ENCODE measurements around the gene SLC25A53.
"Not testable (repeated sequence)": the region's sequence is repeated elsewhere in the genome, so short reads cannot be mapped to it uniquely, and the experiment has no call there.

Gene SLC25A53

GRCh38 chrX:104130808-104131207 is 26.0 kb downstream of the SLC25A53 start:
- DNase-seq: no peak

- DNase-seq: no peak
Observed at GRCh38 chrX:104126856-104127255, 30.0 kb downstream of the SLC25A53 start.

DNA sequence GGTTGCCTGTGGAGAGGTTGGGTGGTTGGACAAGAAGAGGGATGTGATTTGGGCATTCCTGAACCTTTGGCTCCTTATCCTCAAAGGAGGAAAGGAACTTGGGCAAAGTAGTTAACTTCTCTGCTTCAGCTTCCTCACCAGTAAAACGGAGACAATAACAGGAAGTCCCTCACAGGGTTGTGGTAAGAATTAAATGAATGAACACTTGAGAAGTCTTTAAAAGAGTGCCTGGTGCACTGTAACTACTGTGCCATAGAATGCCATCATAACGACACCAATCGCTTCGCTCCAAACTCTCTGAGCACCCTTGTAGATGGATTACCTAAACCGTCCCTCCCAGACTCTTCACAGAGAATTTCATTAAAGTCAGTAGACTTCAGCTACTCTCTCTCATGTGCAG is 34.0 kb downstream of the SLC25A53 start:
- DNase-seq: no peak

DNA sequence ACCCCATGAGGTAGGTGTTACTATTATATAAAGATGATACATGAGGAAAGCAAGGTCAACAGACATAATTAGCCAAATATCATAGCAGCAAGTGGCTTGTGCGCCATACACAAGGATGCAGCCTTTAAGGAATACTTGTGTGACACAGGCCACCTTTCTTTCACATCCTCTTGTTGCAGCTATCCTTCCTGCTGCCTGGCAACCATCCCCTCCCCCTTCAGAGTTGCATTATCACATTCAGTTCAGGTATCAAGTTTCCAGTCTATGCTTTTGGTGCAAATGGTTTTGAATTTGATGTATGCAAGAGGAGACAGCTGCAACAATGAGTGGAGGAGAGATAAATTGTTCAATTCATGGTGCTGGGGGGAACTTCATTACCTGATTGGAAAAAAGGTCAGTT is 38.0 kb downstream of the SLC25A53 start:
- no peak for DNase-seq

DNA sequence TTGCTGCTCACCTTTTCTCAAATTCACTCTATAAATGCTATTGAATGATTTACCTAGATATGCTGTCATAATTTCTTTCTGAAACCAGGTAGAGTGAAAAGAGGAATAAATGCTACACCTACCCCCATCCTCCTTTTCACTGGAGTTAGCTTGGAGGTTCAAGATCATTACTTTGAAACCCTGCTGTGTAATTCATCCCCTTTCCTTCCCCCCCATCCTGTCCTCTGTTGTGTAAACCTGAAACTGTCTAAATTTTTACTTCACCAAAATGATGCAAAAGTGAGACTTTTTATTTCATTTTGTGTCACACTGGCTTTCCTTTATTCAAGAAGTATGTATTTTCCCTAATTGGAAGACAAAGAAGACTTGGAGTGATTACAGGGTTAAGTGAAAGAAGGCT is 39.0 kb downstream of the SLC25A53 start:
- no peak for DNase-seq

DNA sequence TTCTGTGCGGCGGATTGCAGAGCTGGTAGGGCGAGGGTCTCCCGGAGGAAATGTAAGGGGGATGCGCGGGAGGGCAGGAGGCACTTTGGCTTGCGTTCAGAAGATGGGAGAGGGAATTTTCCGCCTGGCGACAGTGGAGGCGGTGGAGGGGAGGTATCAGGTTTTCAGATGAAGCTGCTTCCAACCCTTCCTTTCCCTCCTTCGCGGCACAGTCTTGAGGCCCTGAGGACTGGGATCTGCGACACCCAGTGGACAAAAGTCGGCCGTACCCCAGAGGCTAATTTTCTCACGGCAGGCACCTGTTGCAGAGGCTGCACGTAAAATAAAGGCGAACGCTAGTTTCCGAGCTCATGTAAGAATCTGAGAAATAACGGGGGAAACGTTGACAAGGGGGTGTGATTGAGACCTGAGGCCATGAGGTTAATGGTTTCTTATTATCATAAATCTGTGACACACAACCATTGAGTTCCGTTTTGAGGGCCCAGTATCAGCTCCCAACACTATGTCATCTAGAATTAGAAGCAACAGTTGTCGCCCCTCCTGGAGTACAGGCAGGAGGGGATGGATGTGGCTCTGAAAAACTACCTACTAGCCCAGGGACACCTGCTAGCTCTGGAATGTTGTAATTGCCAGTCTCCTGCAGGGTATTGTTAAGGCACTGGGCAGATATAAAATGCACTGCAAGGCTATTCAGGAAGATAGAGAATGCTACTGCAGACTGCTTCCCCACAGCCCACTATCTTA is 43.4 kb downstream of the SLC25A53 start:
- peak; percentile 57 for DNase-seq

DNA sequence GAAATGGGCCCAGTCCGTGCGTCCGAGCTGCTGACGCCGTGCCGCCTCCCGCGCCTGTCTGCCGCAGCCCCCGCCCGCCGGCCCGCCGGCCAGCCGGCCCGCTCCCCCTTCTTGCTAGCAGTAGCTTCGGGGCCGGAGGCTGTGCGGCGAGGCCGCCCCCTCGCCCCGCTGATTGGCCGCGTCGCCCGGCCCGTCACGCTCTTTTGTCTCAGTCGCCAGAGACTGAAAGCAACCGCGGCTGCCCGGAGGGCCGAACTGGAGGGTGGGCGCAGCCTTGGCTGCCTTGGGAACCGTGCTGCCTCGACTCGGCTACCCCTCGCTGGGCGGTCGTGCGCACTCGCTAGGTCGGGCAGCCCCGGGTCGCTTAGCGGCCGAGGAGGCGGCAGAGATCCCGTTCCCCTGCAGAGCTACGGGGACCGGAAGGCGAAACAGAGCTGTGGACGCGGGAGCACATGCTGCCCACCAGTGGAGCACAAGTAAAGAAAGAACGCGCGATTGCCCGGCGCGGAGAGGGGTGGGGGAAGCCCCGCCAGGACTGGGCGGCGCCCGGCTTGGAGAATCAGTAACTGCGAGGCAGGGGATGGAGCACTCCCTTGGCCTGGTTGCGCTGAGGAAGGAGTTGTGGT is 44.4 kb downstream of the SLC25A53 start, which contains the start of gene ZCCHC18:
ZCCHC18 (plus strand) TSS at position 198 of the 626 bp plus-strand sequence. CDS start 1,589 bp downstream, outside the sequence.
- peak; percentile 36 for DNase-seq

- DNase-seq: not testable (repeated sequence)
Observed at GRCh38 chrX:104110491-104111240, 46.1 kb downstream of the SLC25A53 start.

- DNase-seq: no peak
Observed at GRCh38 chrX:104108955-104109354, 47.9 kb downstream of the SLC25A53 start.

DNA sequence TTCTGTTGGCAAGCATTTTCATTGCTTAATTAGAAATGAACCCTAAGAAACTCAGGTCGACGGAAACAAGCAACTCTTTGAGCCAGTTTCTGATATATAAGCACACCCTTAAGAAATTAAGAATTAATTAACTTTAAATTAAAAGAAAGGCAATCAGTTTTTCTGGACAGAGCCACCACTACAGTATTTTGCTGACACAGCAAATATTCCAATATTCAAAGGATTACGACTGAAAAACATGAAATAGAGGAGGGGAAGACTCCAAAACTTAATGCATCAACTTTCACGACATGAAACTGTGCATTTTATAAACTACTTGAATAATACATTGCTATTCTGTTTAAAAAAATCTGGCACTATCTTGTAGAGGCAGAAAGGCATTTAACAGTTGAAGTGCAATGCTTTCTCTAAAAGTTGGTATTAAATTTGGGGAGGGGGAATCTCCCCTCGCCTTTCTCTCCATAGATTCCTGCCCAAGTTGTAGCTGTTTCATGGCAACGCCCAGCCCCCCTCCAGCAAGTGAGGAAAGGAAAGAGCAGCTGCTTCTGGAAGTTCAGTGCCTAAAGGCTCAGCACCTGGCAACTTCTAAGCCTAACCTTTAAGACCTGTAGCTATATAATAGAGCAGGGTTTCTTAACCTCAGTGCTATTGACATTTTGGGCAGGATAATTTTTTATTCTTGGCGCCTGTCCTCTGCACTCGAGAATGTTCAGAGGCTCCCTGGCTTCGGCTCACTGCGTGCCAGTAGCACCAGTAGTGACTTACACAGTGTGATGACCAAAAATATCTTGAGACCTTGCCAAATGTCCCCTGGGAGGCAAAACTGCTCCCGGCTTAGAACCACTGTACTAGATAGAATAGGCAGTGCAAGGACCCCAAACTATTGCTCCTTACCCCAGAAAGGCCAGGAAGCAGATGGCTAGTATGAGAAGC is 51.2 kb downstream of the SLC25A53 start:
- DNase-seq: no peak

DNA sequence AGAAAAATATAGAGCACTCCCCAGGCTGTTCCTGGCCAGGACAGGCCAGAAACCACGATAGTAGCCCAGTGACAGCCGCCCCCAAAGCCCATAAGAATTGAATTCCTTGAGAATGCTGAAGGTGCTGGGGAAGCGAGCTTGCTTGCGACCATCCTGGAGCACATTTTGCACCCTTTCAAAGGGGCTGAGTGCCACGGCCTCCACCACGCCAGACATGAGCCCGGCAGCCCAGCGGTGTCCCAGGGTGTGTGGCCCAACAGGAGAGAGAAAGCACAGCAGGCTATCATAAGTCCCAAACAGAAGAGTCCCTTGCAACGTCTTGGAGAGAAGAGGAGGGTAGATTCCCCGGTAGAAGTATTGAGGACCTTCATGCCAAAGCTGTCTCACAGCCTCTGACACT is 52.1 kb downstream of the SLC25A53 start:
- no peak for DNase-seq

DNA sequence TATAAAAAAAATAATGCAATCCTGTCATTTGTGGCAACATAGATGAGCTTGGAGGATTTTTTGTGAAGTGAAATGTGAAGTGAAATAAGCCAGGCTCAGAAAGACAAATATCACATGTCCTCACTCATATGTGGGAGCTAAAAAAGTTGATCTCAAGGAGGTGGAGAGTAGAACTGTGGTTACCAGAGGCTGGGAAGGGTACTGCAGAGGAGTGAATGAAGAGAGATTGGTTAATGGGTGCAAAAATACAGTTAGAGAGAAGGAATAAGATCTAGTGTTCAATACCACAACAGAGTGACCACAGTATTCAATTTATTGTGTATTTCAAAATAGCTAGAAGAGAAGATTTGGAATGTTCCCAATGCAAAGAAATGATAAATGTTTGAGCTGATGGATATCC is 57.9 kb downstream of the SLC25A53 start:
- DNase-seq: no peak

GRCh38 chrX:104098151-104098808 is 58.5 kb downstream of the SLC25A53 start:
- DNase-seq: peak; percentile 78

DNA sequence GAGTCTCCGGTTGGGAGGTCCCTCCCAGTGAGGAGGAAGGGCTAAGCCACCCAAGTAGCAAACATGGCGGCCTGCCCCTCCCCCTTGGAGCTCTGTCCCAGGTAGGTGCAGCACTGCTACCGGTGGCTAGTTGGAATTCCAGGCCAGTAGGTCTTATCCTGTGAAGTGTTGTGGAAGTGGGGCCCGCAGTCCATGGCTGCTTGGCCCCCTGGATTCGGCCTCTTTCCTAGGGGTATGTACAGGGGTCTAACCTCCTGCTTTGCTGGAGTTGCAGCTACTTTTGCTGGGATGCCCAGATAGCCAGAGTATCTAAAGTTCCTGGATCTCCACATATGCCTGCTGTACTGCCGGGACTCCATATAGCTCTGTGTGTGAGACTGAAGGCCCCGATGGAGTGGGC is 70.9 kb downstream of the SLC25A53 start:
- no peak for DNase-seq

DNA sequence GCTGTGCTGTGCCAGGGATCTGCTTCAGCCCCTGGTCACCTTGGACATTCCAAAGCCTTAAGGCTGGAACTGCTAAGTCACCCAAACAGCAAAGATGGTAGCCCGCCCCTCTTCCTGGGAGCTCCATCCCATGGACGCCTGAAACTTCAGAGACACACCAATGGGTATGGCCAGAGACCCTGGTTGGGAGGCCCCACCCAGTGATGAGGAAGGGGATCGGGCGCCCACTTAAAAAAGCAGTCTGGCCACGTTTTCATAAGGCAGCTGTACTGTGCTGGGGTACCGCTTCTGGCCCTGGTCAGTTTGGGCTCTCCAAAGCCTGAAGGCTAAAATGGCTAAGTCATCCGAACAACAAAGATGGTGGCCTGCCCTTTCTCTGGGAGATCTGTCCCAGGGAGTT is 71.3 kb downstream of the SLC25A53 start:
- DNase-seq: no peak

GRCh38 chrX:104084534-104085277 is 72.1 kb downstream of the SLC25A53 start:
- DNase-seq: no peak

DNA sequence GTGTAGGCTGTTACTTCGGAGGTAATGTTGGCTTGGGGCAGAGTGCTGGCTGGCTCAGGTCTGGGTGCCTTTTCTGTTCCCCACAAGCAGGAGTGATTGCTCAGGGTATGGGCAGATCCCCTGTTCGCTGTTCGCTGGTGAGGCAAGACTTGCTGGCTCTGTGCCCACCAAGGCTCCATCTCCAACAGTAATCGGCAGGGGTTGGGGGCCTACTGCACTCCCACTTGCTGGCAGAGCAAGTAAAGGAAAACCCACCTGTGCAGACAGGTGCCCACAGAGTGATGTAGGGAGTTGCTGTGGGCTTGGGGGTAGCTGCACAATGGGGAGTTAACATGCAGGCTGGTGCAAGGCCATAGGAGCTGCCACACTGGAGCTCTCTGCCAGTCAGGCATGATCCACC is 72.7 kb downstream of the SLC25A53 start:
- DNase-seq: no peak

DNA sequence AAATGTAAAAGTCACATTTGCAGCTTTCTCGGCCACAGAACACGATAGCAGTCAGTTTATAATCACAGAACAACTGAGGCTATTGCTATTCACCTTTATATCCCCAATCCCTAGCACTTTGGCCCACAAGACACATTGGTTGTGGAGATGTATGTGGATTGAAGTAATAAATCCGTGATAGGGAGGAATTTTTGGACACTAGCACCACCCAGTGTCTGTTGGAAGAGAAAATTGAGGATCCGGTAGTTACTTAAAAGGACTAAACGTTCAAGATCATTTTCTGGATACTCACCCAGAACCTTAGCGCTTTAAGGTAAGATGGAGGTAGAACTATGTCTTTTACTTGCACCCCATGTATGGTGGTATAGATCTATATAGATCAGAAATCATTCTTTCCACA is 79.0 kb downstream of the SLC25A53 start:
- not testable (repeated sequence) for DNase-seq

DNA sequence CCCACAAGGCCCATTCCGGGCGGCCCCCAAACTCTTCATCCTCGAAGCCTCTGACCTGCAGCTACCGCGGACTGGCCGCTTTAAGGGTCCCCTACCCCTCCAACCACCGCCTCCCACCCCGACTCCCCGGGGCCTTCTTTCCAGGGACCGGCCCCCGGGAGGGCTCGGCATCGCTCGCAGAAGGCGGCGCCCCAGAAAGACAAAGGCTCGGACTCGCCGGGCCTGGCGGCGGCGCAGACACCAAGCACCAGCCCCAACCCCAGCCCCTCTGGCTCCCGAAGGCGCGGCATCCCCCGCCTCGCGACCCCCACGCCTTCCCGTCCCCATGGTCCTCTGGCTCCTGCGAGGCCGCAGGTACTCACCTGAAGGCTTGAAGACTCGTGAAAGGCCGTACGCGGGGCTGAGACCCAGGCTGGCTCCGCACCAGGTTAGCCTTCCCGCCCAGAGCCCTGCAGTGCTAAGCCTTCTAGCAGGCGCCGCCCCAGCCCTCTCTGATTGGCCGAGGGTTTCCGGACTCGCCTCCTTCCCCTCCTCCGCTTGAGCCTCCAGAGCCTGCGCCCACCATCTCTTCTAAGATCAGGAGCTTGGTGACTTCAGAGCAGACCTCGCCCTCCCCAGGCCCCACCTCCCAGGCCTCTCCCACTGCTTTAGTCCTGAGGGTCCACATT is 80.9 kb downstream of the SLC25A53 start, which contains the start of gene TMSB15C:
TMSB15C (minus strand) TSS at position 459 of the 668 bp plus-strand sequence.
- DNase-seq: not testable (repeated sequence)

DNA sequence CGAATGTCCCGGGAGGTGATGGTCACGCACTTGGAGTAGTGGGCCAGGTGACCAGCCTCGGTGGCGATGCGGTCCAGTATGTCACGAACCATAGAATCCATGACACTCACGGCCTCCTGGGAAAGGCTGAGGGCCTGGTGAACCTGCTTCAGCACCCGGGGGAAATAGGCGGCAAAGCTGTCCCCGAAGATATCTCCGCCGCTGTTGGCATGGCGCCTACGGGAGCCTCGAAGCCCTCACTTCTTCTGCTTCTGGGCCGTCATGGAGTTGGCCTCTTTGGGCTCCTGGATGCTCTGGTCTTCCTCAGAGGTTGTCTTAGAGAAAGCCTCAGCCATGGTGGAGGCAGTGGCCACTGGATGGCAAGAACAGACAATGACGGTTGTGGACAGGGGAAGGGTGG is 94.2 kb downstream of the SLC25A53 start:
- DNase-seq: not testable (repeated sequence)

GRCh38 chrX:104054956-104055355 is 101.9 kb downstream of the SLC25A53 start:
- DNase-seq: not testable (repeated sequence)

Measured in midbrain (tissue), 1 donor.